Neutrophil (primary cell): ENCODE data around the gene CHEK1.
A peak's percentile ranks its signal among the peaks of the same experiment; 100 is the strongest.

Source experiments
- H3K27ac ChIP-seq: fragments of 200-600 bp; sonication (generic); 2 replicates; pipeline ENCODE4 v1.5.1; 2016; ENCODE audit warnings: mild to moderate bottlenecking, moderate library complexity
- H3K27me3 ChIP-seq: fragments of 200-600 bp; sonication (generic); 2 replicates; pipeline ENCODE4 v1.6.0; 2016; ENCODE audit warnings: mild to moderate bottlenecking
- H3K36me3 ChIP-seq: fragments of 200-600 bp; sonication (generic); 2 replicates; pipeline ENCODE4 v1.5.1; 2017
- H3K4me1 ChIP-seq, 2 experiments: fragments of 200-600 bp in 1 of 2; sonication (generic) in 1 of 2; 1 replicate in 1 of 2; 2 replicates in 1 of 2; pipeline versions ENCODE4 v1.5.1 to v1.6.1; 2013 to 2016; ENCODE audit warnings: low read depth in 1 of 2, low read length in 1 of 2, mild to moderate bottlenecking in 1 of 2, moderate library complexity in 1 of 2; ENCODE audit not compliant: control insufficient read depth in 1 of 2, insufficient read depth in 1 of 2
- H3K4me3 ChIP-seq, 2 experiments: fragments of 200-600 bp in 1 of 2; sonication (generic) in 1 of 2; 1 replicate in 1 of 2; 2 replicates in 1 of 2; pipeline ENCODE4 v1.5.1; 2013 to 2016; ENCODE audit warnings: low read depth in 1 of 2, low read length in 1 of 2, mild to moderate bottlenecking in 1 of 2, moderate library complexity in 1 of 2
- H3K9me3 ChIP-seq: fragments of 200-600 bp; sonication (generic); 2 replicates; pipeline ENCODE4 v1.5.1; 2016
- TF ChIP-seq, protein P1 (sequence below): fragments of 200-600 bp; sonication (generic); IDR thresholded peaks from 2 replicates; pipeline ENCODE4 v1.5.1; 2016; ENCODE audit warnings: antibody characterized with exemption

The CHEK1 gene

DNA sequence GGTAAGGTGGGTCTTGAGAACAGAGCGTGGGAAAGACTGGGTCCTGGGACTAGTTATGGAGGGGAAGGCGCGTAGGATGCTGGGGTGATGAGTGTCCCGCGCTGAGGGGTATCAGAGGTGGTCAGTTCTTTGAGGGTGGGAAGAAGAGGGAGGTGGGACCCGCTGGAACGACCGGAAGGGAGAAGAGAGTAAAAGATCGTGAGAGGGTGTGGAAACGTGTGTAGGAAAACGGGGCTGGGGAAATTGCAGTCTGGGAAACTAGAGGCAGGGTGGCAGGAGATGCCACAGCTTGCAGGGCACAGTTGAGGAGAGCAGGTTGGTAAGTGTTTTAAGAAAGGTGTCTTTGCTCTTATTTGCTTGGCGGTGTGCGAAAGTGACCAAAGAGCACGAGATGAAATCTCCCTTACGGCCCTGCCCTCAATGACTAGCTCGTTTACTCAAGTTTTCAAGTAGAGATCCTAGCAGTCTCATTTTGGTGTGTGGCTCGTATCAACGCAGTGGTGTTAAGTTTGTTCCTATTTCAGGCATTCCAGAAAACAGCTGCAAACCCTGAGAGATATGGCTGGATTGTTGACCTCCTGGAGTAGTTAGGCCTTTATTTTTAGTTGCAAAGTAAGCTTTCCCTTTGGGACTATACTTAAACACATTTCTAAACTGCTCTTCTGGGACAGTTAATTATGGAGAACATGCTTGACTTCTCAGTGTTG, 31.7 kb upstream of the CHEK1 start:
- Histone ChIP-seq H3K27ac (peak overlapping the region; percentile 92), H3K9me3 (no peaks in the 10 kb centered on the region), H3K36me3 (peaks cover 7% of the 10 kb centered on the region), H3K4me3 (peak overlapping the region; percentile 69 to 88), H3K4me1 (peaks cover 16 to 17% of the 10 kb centered on the region in 2 experiments), H3K27me3 (no peaks in the 10 kb centered on the region)
- TF ChIP-seq, protein P1, sequence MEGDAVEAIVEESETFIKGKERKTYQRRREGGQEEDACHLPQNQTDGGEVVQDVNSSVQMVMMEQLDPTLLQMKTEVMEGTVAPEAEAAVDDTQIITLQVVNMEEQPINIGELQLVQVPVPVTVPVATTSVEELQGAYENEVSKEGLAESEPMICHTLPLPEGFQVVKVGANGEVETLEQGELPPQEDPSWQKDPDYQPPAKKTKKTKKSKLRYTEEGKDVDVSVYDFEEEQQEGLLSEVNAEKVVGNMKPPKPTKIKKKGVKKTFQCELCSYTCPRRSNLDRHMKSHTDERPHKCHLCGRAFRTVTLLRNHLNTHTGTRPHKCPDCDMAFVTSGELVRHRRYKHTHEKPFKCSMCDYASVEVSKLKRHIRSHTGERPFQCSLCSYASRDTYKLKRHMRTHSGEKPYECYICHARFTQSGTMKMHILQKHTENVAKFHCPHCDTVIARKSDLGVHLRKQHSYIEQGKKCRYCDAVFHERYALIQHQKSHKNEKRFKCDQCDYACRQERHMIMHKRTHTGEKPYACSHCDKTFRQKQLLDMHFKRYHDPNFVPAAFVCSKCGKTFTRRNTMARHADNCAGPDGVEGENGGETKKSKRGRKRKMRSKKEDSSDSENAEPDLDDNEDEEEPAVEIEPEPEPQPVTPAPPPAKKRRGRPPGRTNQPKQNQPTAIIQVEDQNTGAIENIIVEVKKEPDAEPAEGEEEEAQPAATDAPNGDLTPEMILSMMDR, result no peak

DNA sequence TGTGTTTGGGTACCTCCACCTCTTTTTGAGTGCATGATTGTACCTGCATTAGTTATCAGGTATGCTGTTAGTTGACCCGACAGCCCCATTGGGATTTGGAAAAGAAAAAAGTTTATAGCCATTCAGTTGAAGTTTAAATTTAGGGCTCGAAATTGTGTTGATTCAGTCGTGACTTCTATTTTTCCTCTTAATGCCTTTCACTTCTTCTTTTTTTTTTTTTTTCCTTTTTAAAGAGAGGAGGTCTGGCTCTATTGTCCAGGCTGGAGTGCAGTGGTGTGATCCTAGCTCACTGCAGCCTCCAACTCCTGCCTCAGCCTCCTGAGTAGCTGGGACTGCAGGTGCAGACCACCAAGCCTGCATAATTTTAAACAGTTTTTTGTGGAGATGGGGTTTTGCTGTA, 30.0 kb upstream of the CHEK1 start:
- TF ChIP-seq, protein P1, result no peak
- no peak overlapping the region for H3K27ac ChIP-seq
- peaks cover 16 to 17% of the 10 kb centered on the region in 2 experiments for H3K4me1 ChIP-seq
- H3K4me3 ChIP-seq, result no peak overlapping the region
- no peaks in the 10 kb centered on the region for H3K9me3 ChIP-seq
- no peaks in the 10 kb centered on the region for H3K27me3 ChIP-seq
- H3K36me3 ChIP-seq, result peaks cover 12% of the 10 kb centered on the region

DNA sequence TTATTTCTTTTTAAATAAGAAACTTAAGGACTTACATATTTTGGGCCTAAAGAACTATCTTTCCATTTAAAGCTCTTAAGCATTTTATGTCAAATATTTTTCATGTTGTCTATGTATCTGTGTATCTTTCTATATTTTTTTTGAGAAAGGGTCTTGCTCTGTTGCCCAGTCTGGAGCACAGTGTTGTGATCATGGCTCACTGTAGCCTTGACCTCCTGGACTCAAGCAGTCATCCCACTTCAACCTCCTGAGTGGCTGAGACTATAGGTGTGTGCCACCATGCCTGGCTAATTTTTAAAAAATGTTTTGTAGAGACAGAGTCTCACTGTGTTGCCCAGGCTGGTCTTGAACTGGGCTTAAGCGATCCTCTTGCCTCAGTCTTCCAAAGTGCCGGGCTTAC, 24.3 kb upstream of the CHEK1 start:
- Histone ChIP-seq H3K9me3 (no peaks in the 10 kb centered on the region), H3K36me3 (peaks cover 64% of the 10 kb centered on the region), H3K4me1 (no peaks in the 10 kb centered on the region), H3K4me3 (no peak overlapping the region), H3K27ac (no peak overlapping the region), H3K27me3 (no peaks in the 10 kb centered on the region)
- TF ChIP-seq, protein P1, result no peak

DNA sequence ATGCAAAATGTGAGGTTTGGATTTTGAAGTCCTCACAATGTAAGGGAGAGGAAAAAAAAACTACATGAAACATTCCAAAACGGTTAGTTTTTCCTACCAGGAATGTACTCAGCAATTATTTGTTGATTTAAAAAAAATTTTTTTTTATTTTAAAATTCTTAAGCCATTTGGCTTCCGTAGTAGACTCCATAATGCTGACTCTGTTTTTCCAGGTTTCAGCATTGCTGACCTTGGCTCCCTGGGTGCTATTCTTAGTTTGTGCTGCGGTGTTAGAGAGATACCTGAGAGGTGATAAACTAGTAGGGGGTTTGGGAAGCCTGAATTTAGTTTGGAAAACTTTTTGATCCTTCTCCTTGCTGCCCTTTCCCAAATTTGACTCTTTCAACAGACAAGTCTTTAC, 21.8 kb upstream of the CHEK1 start:
- Histone ChIP-seq H3K4me3 (no peak overlapping the region), H3K36me3 (peaks cover 82% of the 10 kb centered on the region), H3K4me1 (no peaks in the 10 kb centered on the region), H3K27ac (no peak overlapping the region), H3K27me3 (no peaks in the 10 kb centered on the region), H3K9me3 (no peaks in the 10 kb centered on the region)
- TF ChIP-seq, protein P1, result no peak

DNA sequence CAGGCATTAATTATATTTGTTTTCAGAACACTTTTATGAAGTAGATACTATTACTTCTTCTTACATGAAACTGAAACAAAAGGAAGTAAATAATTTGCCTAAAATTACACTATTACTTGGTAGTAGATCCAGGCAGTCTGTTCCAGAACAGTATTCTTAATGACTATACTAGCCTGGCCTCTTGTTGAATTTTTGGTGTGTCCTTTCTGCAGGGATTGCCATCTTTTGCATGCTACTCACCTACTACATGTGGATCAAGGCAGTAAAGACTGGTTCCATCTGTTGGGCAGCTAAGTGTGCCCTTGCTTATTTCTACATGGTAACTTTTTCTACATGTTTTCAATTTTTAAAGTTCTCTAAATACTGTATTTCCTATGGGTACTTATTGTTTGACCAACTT, 19.5 kb upstream of the CHEK1 start:
- no peaks in the 10 kb centered on the region for H3K9me3 ChIP-seq
- TF ChIP-seq, protein P1, result no peak
- peaks cover 95% of the 10 kb centered on the region for H3K36me3 ChIP-seq
- no peaks in the 10 kb centered on the region for H3K27me3 ChIP-seq
- H3K4me1 ChIP-seq, result no peaks in the 10 kb centered on the region
- no peak overlapping the region for H3K27ac ChIP-seq
- H3K4me3 ChIP-seq, result no peak overlapping the region
